Psoas muscle (tissue), 8 donors: Measurements from ENCODE around the gene MMAB. TPM values are rescaled to one million over a fixed set of nuclear protein-coding genes. Genes with fewer than 3 reads are reported as not detected.

Experiments used
- ATAC-seq, 4 donors: fragments of 200-7000 bp; cut with Tn5 transposase; one replicate each; pipeline ENCODE4 v1.9.1; 2020; ENCODE audit warnings: moderate library complexity in 3 of 4, mild to moderate bottlenecking in 2 of 4
- DNase-seq, 2 donors: peaks; one replicate each; pipeline ENCODE4 v3.0.0-alpha.2; 2020
- H3K27ac ChIP-seq: fragments of 200-600 bp; one replicate; pipeline ENCODE4 v1.8.0; 2022
- H3K27me3 ChIP-seq, 3 donors: fragments of 200-600 bp in 1 of 3; one replicate each; pipeline versions ENCODE4 v1.6.1 to v1.8.0; 2013 to 2022; ENCODE audit warnings: low read length in 2 of 3, mild to moderate bottlenecking in 2 of 3, moderate library complexity in 1 of 3; ENCODE audit not compliant: insufficient read depth in 3 of 3
- H3K36me3 ChIP-seq, 2 donors: fragments of 200-600 bp in 1 of 2; one replicate each; pipeline versions ENCODE4 v1.6.1 to v1.8.0; 2013 to 2022; ENCODE audit warnings: low read depth in 1 of 2, mild to moderate bottlenecking in 1 of 2, moderate library complexity in 1 of 2; ENCODE audit not compliant: insufficient read depth in 1 of 2
- H3K4me1 ChIP-seq: fragments of 200-600 bp; one replicate; pipeline ENCODE4 v1.8.0; 2022
- H3K4me3 ChIP-seq: fragments of 200-600 bp; one replicate; pipeline ENCODE4 v1.8.0; 2022; ENCODE audit warnings: mild to moderate bottlenecking
- H3K9me3 ChIP-seq: fragments of 200-600 bp; one replicate; pipeline ENCODE4 v1.8.0; 2022
- WGBS, 3 donors: extraction: QIAGEN DNeasy Blood & Tissue Kit; methylation state at CpG; one replicate each; pipeline versions ENCODE4 v1.1.6 to v1.1.7; 2013; 5-methylcytosine and 5-hydroxymethylcytosine counted together
- intact Hi-C, 2 donors: fragments of 100-400 bp; cut with DNase I; formaldehyde crosslinking; loops; one replicate each; pipeline versions ENCODE4 v1.11.0 to v1.14.2; 2022
- polyA plus RNA-seq, 3 donors: library from polyadenylated mRNA; stranded (reverse); fragments of 200-250 nt; gene quantifications; one replicate each; pipeline ENCODE4 v1.2.3, GENCODE V29; 2013
- total RNA-seq, 4 donors: library from RNA; stranded (reverse); fragmentation: NEBNext Ultra II Directional in 2 of 4; extraction: Animal tissue kit (Norgen Biotek cat#: 25700) in 2 of 4; gene quantifications; one replicate each; pipeline versions ENCODE4 v1.2.1 to v1.2.4, GENCODE V29; 2021 to 2023
- TF ChIP-seq, protein P1 (sequence below): fragments of 200-600 bp; IDR thresholded peaks from one replicate; pipeline ENCODE4 v1.8.0; 2022; ENCODE audit warnings: antibody characterized with exemption
- donor health status: healthy with polysubstance abuse.
- donor health status: DM: no; HTN: no; CAD: no; lungs with moderate emphysema.
- donor health status: Bipolar disorder and iron deficiency.
- donor health status: healthy.
- donor health status: DM: yes; HTN: yes; CAD: no.
- donor health status: DM: no; HTN: no; CAD: no.
- donor health status: DM: no; HTN: no; CAD: no.
- donor health status: DM: yes; HTN: yes; CAD: no.

Gene MMAB
- total and polyA plus RNA-seq, 7 donors: 17.3 to 43.3 (median 34.1) TPM

DNA sequence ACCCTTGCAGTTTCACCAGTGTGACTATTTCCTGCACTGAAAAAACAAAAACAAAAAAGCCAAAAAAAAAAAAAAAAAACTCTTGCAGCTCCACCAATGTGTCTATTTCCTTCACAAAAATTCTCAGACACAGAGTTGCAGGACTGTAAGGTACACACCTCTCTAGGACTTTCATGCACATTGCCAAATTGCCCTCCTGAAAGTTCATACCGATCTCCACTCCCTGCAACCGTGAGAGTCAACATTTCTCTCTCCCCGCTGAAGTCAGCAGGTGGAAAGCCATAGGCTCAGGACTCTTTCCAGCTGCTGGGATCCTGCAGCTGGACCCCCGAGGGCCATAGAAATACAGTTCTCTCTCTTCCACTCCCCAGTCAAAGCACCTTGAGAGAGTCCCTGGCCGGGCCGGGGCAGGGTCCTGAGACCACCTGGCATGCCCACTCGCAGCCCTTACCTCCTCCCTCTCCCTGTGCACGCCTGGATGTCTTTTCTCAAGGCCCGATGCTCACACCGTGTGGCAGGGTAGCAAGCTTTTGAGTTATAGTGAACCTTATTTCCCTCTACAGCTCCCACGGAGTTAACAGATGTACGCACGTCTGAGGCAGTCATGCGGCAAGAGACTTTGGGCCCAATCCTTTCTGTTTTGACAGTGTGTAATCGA, 23.6 kb downstream of the MMAB start:
- Histone ChIP-seq H3K4me3 (no peak overlapping the region), H3K9me3 (no peaks in the 10 kb centered on the region), H3K4me1 (peaks cover 7% of the 10 kb centered on the region), H3K27ac (no peak overlapping the region), H3K36me3 (no peaks in the 10 kb centered on the region), H3K27me3 (peaks cover 0 to 55% (median 19%) of the 10 kb centered on the region in 3 donors)
- intact Hi-C loops: no loop called here
- ATAC-seq (no peak), DNase-seq (no peak)
- 11 to 27% (median 20%) methylated on average over 15 of the region's 15 CpGs for WGBS, 3 donors
- TF ChIP-seq, protein P1, sequence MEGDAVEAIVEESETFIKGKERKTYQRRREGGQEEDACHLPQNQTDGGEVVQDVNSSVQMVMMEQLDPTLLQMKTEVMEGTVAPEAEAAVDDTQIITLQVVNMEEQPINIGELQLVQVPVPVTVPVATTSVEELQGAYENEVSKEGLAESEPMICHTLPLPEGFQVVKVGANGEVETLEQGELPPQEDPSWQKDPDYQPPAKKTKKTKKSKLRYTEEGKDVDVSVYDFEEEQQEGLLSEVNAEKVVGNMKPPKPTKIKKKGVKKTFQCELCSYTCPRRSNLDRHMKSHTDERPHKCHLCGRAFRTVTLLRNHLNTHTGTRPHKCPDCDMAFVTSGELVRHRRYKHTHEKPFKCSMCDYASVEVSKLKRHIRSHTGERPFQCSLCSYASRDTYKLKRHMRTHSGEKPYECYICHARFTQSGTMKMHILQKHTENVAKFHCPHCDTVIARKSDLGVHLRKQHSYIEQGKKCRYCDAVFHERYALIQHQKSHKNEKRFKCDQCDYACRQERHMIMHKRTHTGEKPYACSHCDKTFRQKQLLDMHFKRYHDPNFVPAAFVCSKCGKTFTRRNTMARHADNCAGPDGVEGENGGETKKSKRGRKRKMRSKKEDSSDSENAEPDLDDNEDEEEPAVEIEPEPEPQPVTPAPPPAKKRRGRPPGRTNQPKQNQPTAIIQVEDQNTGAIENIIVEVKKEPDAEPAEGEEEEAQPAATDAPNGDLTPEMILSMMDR: no peak

DNA sequence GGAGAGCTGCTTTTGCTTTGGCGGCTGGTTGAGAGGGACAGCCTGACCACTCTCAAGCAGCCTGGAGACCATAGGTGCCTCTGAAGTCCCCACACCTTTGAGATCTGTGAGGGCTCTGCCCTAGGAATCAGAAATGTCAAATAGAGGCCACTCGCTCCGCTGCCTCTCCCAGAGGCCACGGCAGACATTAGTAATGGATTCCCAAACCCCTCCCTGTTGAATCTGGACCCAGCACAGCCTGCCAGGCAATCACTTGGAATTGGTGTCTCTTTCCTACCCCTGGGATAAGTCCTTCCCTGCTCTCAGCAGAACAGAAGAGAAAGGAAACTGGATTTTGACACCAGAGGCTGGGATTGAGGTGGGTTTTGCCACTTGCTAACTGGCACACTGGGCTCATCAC, 25.0 kb downstream of the MMAB start:
- Histone ChIP-seq H3K36me3 (no peaks in the 10 kb centered on the region), H3K27ac (no peak overlapping the region), H3K27me3 (peaks cover 0 to 53% (median 17%) of the 10 kb centered on the region in 3 donors), H3K9me3 (no peaks in the 10 kb centered on the region), H3K4me3 (no peak overlapping the region), H3K4me1 (peaks cover 7% of the 10 kb centered on the region)
- no peak for ATAC-seq
- 61 to 70% (median 61%) methylated on average over 4 of the region's 4 CpGs for WGBS, 3 donors
- TF ChIP-seq, protein P1: no peak
- intact Hi-C loops: no loop called here
- DNase-seq: no peak

DNA sequence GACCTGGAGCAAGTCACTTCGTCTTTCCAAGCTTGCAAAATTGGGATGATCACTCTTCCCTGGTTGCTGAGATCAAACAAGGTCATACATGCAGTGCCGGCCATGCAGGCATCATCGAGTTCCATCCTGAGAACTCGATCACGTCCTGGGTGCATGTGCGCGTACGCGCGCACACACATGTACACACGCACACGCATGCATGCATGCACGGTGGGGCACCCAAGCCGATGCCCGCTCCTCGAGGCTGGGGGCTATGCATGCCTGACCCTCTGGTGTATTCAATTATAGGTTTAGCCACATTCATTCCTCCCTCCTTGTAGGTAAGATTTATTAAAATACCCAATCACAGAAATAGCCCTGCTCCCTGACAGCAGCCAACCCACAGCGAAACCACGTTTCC, 26.0 kb downstream of the MMAB start:
- Histone ChIP-seq H3K4me1 (peaks cover 7% of the 10 kb centered on the region), H3K4me3 (no peak overlapping the region), H3K36me3 (no peaks in the 10 kb centered on the region), H3K9me3 (no peaks in the 10 kb centered on the region), H3K27me3 (peaks cover 0 to 43% (median 14%) of the 10 kb centered on the region in 3 donors), H3K27ac (no peak overlapping the region)
- intact Hi-C loops: no loop called here
- ATAC-seq (no peak), DNase-seq (peak in 1 of 2 donors; percentile 25)
- TF ChIP-seq, protein P1: no peak
- 87 to 89% (median 88%) methylated on average over 18 of the region's 18 CpGs for WGBS, 3 donors

DNA sequence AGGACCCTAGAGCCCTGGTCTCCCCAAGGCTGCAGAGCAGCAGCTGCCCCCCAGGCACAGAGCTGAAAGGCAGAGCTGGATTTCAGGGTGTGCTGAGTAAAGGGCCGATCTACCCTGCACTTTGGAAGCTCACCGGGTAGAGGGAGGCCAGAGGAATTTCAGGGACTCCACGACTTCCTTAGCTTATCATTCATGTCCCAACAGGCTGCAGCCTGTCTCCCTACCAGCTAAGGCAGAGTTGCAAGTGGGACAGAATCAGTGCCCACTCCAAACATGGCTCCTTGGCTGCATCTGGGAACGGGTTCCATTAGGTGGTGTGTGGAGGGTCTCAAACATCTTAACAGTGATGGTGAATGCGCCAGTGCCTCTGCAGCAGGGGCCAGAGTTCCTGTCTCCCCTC, 27.5 kb downstream of the MMAB start:
- Histone ChIP-seq H3K4me1 (peaks cover 7% of the 10 kb centered on the region), H3K4me3 (no peak overlapping the region), H3K9me3 (no peaks in the 10 kb centered on the region), H3K27ac (peak overlapping the region; percentile 38), H3K36me3 (no peaks in the 10 kb centered on the region), H3K27me3 (peaks cover 0 to 31% (median 14%) of the 10 kb centered on the region in 3 donors)
- DNase-seq (peak in 1 of 2 donors; percentile 7), ATAC-seq (no peak)
- intact Hi-C loops: no loop called here
- TF ChIP-seq, protein P1: no peak
- WGBS, 3 donors: 69 to 76% (median 75%) methylated on average over 5 of the region's 5 CpGs
